Measurements from ENCODE around the gene GTSF1L.

GTSF1L gene

GRCh38 chr20:43715511-43715910 is 11.3 kb downstream of the GTSF1L start:
- FAIRE-seq: no peak

- no peak for FAIRE-seq
Measured at GRCh38 chr20:43715044-43715443, 11.8 kb downstream of the GTSF1L start.

GRCh38 chr20:43711098-43711654 is 15.6 kb downstream of the GTSF1L start:
- FAIRE-seq: no peak

GRCh38 chr20:43710370-43711044 is 16.3 kb downstream of the GTSF1L start:
- FAIRE-seq: no peak

- no peak for FAIRE-seq
Measured at GRCh38 chr20:43702502-43702901, 24.3 kb downstream of the GTSF1L start.

GRCh38 chr20:43700627-43701026 is 26.2 kb downstream of the GTSF1L start:
- no peak for FAIRE-seq

GRCh38 chr20:43699941-43700565 is 26.7 kb downstream of the GTSF1L start:
- FAIRE-seq: no peak

GRCh38 chr20:43695571-43695970 is 31.2 kb downstream of the GTSF1L start:
- FAIRE-seq: no peak

GRCh38 chr20:43694763-43695162 is 32.0 kb downstream of the GTSF1L start:
- FAIRE-seq: no peak

GRCh38 chr20:43691928-43692524 is 34.8 kb downstream of the GTSF1L start:
- no peak for FAIRE-seq

- no peak for FAIRE-seq
Measured at GRCh38 chr20:43690943-43691598, 35.7 kb downstream of the GTSF1L start.

GRCh38 chr20:43689165-43689564 is 37.6 kb downstream of the GTSF1L start:
- no peak for FAIRE-seq

- no peak for FAIRE-seq
Measured at GRCh38 chr20:43686820-43687219, 40.0 kb downstream of the GTSF1L start.

- no peak for FAIRE-seq
Measured at GRCh38 chr20:43682446-43682845, 44.4 kb downstream of the GTSF1L start.

- FAIRE-seq: no peak
Measured at GRCh38 chr20:43681991-43682410, 44.8 kb downstream of the GTSF1L start.

GRCh38 chr20:43681468-43681942 is 45.3 kb downstream of the GTSF1L start:
- FAIRE-seq: no peak

GRCh38 chr20:43680981-43681380 is 45.8 kb downstream of the GTSF1L start:
- no peak for FAIRE-seq

- FAIRE-seq: no peak
Measured at GRCh38 chr20:43676368-43676767, 50.4 kb downstream of the GTSF1L start.
